GM21381 (cell line): ENCODE data around the gene KCNAB1.

Source experiments
- ATAC-seq: cut with Tn5 transposase; IDR thresholded peaks from one replicate; pipeline ENCODE4 v1.9.1; 2021; ENCODE audit warnings: mild to moderate bottlenecking, moderate library complexity; ENCODE audit not compliant: unreplicated experiment

KCNAB1 gene

GRCh38 chr3:156522673-156523072, 402.3 kb downstream of the KCNAB1 start:
- no peak for ATAC-seq

- no peak for ATAC-seq
Measured at GRCh38 chr3:156525808-156526207, 405.4 kb downstream of the KCNAB1 start.

- ATAC-seq = no peak
Measured at GRCh38 chr3:156527060-156527459, 406.7 kb downstream of the KCNAB1 start.

GRCh38 chr3:156530980-156531379, 410.6 kb downstream of the KCNAB1 start:
- no peak for ATAC-seq

GRCh38 chr3:156532730-156533129, 412.4 kb downstream of the KCNAB1 start:
- ATAC-seq = no peak

GRCh38 chr3:156533205-156533604, 412.8 kb downstream of the KCNAB1 start:
- ATAC-seq = no peak

GRCh38 chr3:156535162-156535627, 414.8 kb downstream of the KCNAB1 start:
- no peak for ATAC-seq

GRCh38 chr3:156535798-156536197, 415.4 kb downstream of the KCNAB1 start:
- ATAC-seq = no peak

GRCh38 chr3:156536524-156537316, 416.3 kb downstream of the KCNAB1 start:
- no peak for ATAC-seq

GRCh38 chr3:156539051-156539450, 418.7 kb downstream of the KCNAB1 start:
- no peak for ATAC-seq

- ATAC-seq = no peak
Measured at GRCh38 chr3:156539802-156540201, 419.4 kb downstream of the KCNAB1 start.

- no peak for ATAC-seq
Measured at GRCh38 chr3:156542101-156543042, 422.0 kb downstream of the KCNAB1 start.

GRCh38 chr3:156543043-156543555, 422.7 kb downstream of the KCNAB1 start:
- ATAC-seq = no peak

- ATAC-seq = no peak
Measured at GRCh38 chr3:156547637-156548036, 427.3 kb downstream of the KCNAB1 start.

- ATAC-seq = no peak
Measured at GRCh38 chr3:156548041-156548687, 427.8 kb downstream of the KCNAB1 start.

GRCh38 chr3:156548902-156549301, 428.5 kb downstream of the KCNAB1 start:
- no peak for ATAC-seq

- ATAC-seq = no peak
Measured at GRCh38 chr3:156551261-156551660, 430.9 kb downstream of the KCNAB1 start.

GRCh38 chr3:156551746-156552145, 431.4 kb downstream of the KCNAB1 start:
- no peak for ATAC-seq

- ATAC-seq = no peak
Measured at GRCh38 chr3:156552973-156553372, 432.6 kb downstream of the KCNAB1 start.

GRCh38 chr3:156553705-156554356, 433.5 kb downstream of the KCNAB1 start:
- ATAC-seq = no peak

GRCh38 chr3:156554515-156554841, 434.1 kb downstream of the KCNAB1 start:
- no peak for ATAC-seq
